ENCODE data around the gene CCDC183.
A peak's percentile ranks its signal among the peaks of the same experiment; 100 is the strongest.

Gene CCDC183

DNA sequence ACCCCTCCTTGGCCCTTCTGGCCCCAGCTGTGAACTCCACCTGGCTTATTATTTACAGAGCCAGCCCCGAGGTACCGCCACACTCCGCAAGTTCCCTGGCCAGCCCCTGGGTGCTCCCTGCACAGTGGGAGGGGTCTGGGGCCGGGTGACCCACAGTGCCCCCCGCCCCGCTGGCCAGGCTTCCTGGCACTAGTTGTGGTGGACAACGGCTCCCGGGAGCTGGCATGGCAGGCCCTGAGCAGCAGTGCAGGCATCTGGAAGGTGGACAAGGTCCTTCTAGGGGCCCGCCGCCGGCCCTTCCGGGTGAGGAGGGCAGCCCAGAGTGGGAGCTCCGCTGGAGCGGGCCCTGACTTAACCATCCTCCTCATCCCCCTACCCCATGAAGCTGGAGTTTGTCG is 59.9 kb downstream of the CCDC183 start:
- no peaks in the 10 kb centered on the region for H3K27me3 ChIP-seq (ENCODE audit: control insufficient read depth in 2 of 2, insufficient read depth in 2 of 2, low read length in 2 of 2)
- peaks cover 40 to 47% of the 10 kb centered on the region in 2 donors for H3K4me1 ChIP-seq (ENCODE audit: control insufficient read depth in 2 of 2, insufficient read depth in 2 of 2, low read length in 2 of 2)
- H3K27ac ChIP-seq (ENCODE audit: low read depth in 2 of 2, low read length in 2 of 2), result no peak overlapping the region
- H3K4me3 ChIP-seq (ENCODE audit: low read length in 2 of 2), result no peak overlapping the region
- H3K9ac ChIP-seq (ENCODE audit: low read depth in 1 of 2, low read length in 2 of 2), result peak overlapping the region in 1 of 2 donors; percentile 20
- H3K36me3 ChIP-seq (ENCODE audit: control insufficient read depth in 2 of 2, insufficient read depth in 2 of 2, low read length in 2 of 2), result peaks cover 6% of the 10 kb centered on the region in 2 donors
- no peaks in the 10 kb centered on the region for H3K9me3 ChIP-seq (ENCODE audit: control insufficient read depth in 2 of 2, low read length in 2 of 2)

DNA sequence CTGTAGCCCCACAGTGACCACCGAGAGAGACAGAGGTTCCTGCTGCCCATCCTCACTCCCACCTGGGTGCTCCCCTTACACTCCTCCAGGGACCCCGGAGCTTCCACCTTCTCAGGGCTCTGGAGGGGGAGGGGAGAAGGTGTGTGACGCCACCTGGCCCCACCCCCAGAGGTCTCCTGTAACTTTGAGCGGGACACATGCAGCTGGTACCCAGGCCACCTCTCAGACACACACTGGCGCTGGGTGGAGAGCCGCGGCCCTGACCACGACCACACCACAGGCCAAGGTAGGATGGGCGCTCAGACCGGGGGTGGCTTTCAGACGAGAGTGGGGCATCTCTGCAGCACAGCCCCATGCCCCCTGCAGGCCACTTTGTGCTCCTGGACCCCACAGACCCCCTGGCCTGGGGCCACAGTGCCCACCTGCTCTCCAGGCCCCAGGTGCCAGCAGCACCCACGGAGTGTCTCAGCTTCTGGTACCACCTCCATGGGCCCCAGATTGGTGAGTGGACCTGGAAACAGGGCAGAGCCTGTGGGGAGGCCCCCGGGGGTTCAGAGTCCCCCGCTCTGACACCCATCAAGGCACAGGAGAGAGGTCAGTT is 60.5 kb downstream of the CCDC183 start:
- Histone ChIP-seq H3K27me3 (ENCODE audit: control insufficient read depth in 2 of 2, insufficient read depth in 2 of 2, low read length in 2 of 2) (no peaks in the 10 kb centered on the region), H3K4me1 (ENCODE audit: control insufficient read depth in 2 of 2, insufficient read depth in 2 of 2, low read length in 2 of 2) (peaks cover 45 to 53% of the 10 kb centered on the region in 2 donors), H3K4me3 (ENCODE audit: low read length in 2 of 2) (no peak overlapping the region), H3K27ac (ENCODE audit: low read depth in 2 of 2, low read length in 2 of 2) (peak overlapping the region; percentile 95 to 96), H3K36me3 (ENCODE audit: control insufficient read depth in 2 of 2, insufficient read depth in 2 of 2, low read length in 2 of 2) (peaks cover 9 to 10% of the 10 kb centered on the region in 2 donors), H3K9ac (ENCODE audit: low read depth in 1 of 2, low read length in 2 of 2) (peak overlapping the region in 1 of 2 donors; percentile 80), H3K9me3 (ENCODE audit: control insufficient read depth in 2 of 2, low read length in 2 of 2) (no peaks in the 10 kb centered on the region)

DNA sequence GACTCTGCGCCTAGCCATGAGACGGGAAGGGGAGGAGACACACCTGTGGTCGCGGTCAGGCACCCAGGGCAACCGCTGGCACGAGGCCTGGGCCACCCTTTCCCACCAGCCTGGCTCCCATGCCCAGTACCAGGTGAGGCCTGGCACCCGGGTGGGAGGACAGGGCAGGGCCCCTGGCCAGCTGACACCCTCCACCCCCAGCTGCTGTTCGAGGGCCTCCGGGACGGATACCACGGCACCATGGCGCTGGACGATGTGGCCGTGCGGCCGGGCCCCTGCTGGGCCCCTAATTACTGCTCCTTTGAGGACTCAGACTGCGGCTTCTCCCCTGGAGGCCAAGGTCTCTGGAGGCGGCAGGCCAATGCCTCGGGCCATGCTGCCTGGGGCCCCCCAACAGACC is 61.0 kb downstream of the CCDC183 start:
- Histone ChIP-seq H3K9me3 (ENCODE audit: control insufficient read depth in 2 of 2, low read length in 2 of 2) (no peaks in the 10 kb centered on the region), H3K4me3 (ENCODE audit: low read length in 2 of 2) (no peak overlapping the region), H3K36me3 (ENCODE audit: control insufficient read depth in 2 of 2, insufficient read depth in 2 of 2, low read length in 2 of 2) (peaks cover 14 to 15% of the 10 kb centered on the region in 2 donors), H3K4me1 (ENCODE audit: control insufficient read depth in 2 of 2, insufficient read depth in 2 of 2, low read length in 2 of 2) (peaks cover 47 to 57% of the 10 kb centered on the region in 2 donors), H3K27ac (ENCODE audit: low read depth in 2 of 2, low read length in 2 of 2) (peak overlapping the region; percentile 95 to 96), H3K9ac (ENCODE audit: low read depth in 1 of 2, low read length in 2 of 2) (peak overlapping the region in 1 of 2 donors; percentile 80), H3K27me3 (ENCODE audit: control insufficient read depth in 2 of 2, insufficient read depth in 2 of 2, low read length in 2 of 2) (no peaks in the 10 kb centered on the region)
